Measurements from ENCODE around the gene MCRIP2. TPM values are rescaled to one million over a fixed set of nuclear protein-coding genes. Genes with fewer than 3 reads are reported as not detected.

MCRIP2 gene
- total and polyA plus RNA-seq, 4 donors = 16.3 to 97.3 (median 61.4) TPM

GRCh38 chr16:678209-678857 lies 36.7 kb downstream of the MCRIP2 start:
- no peak for DNase-seq (ENCODE audit: low spot score)

More at GRCh38 chr16:678209-678857, 36.7 kb downstream of the MCRIP2 start:
- Histone ChIP-seq H3K4me1 (ENCODE audit: control insufficient read depth in 4 of 4, insufficient read depth in 4 of 4, low read length in 3 of 4) (peaks cover 24 to 55% (median 40%) of the 10 kb centered on the region in 4 donors), H3K9me3 (ENCODE audit: control insufficient read depth in 4 of 4, low read length in 3 of 4) (no peaks in the 10 kb centered on the region), H3K27ac (ENCODE audit: low read depth in 1 of 2, low read length in 2 of 2) (no peak overlapping the region), H3K4me3 (ENCODE audit: low read depth in 1 of 3, low read length in 3 of 3) (no peak overlapping the region), H3K36me3 (ENCODE audit: control insufficient read depth in 4 of 4, insufficient read depth in 3 of 4, low read depth in 1 of 4, low read length in 3 of 4) (peaks cover 8 to 19% (median 14%) of the 10 kb centered on the region in 4 donors), H3K9ac (ENCODE audit: low read depth in 1 of 2, low read length in 2 of 2) (no peak overlapping the region), H3K27me3 (ENCODE audit: control insufficient read depth in 4 of 4, insufficient read depth in 4 of 4, low read length in 3 of 4) (no peaks in the 10 kb centered on the region)
- TF ChIP-seq EGR1 (IDR thresholded peaks at IDR 0.05; ENCODE audit: low read depth in 2 of 2) (no peak), HNF4G (IDR thresholded peaks at IDR 0.05) (no peak), HNF4A (conservative IDR thresholded peaks at IDR 0.05) (no peak), SP1 (IDR thresholded peaks at IDR 0.05) (no peak), TAF1 (conservative IDR thresholded peaks at IDR 0.05) (no peak), YY1 (IDR thresholded peaks at IDR 0.05) (no peak), RXRA (IDR thresholded peaks at IDR 0.05) (no peak), JUND (IDR thresholded peaks at IDR 0.05) (no peak), ZBTB33 (IDR thresholded peaks at IDR 0.05) (no peak), GABPA (IDR thresholded peaks at IDR 0.05 in 1 of 2, conservative IDR thresholded peaks at IDR 0.05 in 1 of 2) (no peak), MAX (IDR thresholded peaks at IDR 0.05) (no peak), RAD21 (IDR thresholded peaks at IDR 0.05) (no peak), FOXA1 (IDR thresholded peaks at IDR 0.05) (no peak), REST (IDR thresholded peaks at IDR 0.05) (no peak), FOXA2 (IDR thresholded peaks at IDR 0.05) (no peak), ATF3 (IDR thresholded peaks at IDR 0.05) (no peak), NR2F2 (IDR thresholded peaks at IDR 0.05) (no peak), CTCF (IDR thresholded peaks at IDR 0.05; ENCODE audit: low read depth, low read length, missing input control) (no peak)
- WGBS = 80% methylated on average over 21 of the region's 21 CpGs
